ENCODE data around the gene NXN.
"Not testable (repeated sequence)": the region's sequence is repeated elsewhere in the genome, so short reads cannot be mapped to it uniquely, and the experiment has no call there.

NXN gene

DNA sequence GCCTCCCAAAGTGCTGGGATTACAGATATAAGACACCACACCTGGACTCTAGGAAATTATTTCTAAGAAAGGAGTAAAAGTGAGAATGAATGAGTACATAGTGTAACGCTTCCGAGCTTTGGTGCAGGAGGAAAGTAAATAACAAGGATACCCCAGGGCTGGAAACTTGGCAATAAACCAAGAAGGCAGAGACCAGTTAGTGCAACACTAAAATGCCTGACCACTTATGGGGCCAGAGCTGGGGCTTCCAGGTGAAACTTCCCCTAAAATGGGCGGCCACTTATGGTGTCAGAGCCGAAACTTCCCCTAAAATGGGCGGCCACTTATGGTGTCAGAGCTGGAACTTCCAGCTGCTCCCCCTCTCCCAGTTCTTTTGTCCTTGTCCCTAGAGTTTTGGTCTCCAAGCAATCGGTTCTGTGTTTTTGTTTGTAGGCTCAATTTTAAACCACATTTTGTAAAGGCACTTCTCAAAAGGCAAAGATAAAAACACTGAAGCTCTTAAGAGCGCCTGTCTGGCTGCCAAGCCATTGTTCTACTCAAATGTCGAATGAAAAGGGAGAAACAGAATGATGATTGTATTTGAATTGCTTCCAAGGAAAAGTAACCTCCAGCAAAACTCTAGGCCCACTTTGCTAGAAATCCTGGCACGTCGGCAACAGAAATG lies 63.9 kb downstream of the NXN start:
- DNase-seq: no peak

DNA sequence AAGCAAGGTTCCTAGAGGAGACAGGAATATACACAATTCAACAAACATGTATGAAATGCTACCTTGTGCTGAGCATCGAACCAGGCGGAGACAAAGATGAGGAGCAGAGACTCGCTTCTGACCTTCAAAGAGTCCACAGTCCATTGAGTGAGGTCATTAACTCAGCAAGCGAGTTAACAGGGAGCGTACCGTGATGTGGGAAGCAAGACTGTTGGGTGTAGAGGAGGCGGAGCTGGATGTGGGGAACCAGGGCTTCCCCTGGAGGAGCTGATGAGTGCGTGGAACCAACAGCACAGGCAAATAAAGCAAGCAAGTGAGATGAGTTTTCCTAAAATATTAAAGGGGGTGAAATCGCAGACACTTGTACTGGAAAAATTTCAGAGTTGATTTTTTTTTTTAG lies 65.0 kb downstream of the NXN start:
- no peak for DNase-seq

DNA sequence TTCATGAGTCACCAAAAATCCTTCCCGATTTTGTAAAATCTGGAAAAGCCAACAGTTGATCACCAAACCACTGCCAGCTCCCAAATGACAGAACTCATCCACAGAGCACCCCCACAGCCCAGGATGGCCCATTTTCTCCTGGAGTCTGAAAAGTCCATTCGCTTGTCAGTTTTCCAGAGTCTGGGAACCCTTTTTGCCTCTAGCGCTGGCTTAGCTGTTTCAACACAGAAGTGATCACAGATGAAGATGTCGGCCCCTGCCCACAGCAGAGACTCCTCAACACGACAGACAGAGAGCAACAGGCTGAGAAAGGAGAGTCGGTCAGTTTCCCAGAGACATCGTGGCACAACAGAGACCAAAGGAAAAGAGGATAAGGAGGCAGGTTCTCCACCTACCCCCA lies 66.4 kb downstream of the NXN start:
- no peak for DNase-seq

DNA sequence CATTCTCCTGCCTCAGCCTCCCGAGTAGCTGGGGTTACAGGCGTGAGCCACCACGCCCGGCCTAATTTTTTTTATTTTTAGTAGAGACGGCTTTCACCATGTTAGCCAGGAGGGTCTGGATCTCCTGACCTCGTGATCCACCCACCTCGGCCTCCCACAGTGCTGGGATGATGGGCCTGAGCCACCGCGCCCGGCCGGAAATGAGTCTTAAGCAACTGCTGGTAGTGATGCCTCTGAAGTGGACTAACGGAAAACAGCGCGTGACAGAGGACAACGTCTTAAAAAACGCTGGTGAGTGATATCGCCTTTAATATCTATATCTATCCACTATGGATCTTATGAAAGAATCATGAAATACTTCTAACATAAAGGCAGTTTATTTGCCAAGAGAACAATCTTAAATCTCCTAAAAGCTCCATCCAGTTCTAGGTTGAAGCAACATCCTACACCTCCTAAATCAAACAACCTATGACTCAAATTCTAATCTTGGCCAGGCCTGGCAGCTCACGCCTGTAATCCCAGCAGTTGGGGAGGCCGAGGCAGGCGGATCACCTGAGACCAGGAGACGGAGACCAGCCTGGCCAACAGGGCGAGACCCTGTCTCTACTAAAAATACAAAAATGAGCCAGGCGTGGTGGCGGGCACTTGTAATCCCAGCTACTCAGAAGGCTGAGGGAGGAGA lies 69.8 kb downstream of the NXN start:
- no peak for DNase-seq

DNA sequence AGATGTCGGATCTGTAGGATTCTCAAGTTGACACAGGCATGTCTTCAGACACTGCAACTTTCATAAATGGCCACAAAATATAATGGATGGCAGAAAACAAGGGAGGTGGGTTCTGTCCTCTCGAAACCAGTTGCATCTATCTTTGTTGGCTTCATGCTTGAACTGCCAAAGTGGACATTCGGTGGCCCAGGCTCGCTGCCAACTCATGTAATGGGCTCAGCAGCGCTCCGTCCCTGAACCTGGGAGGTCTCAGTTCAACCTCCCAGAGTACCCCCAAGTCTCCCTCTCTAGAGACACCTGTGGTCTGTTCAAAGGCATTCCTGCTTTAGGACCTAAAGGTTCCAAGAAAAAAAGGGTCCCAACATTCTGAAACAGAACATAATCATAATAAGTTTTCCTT lies 71.9 kb downstream of the NXN start:
- DNase-seq: no peak

DNA sequence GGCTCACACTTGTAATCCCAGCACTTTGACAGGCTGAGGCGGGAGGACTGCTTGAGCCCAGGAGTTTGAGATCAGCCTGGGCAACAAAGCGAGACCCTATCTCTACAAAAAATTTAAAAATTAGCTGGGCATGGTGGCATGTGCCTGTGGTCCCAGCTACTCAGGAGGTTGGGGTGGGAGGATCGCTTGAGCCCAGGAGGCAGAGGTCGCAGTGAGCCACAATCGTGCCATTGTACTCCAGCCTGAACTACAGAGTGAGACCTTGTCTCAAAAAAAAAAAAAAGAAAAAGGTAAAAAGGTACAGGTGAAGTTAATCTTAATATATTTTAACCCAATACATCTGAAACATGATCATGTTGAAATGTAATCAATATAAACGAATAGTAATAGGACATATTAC lies 73.9 kb downstream of the NXN start:
- DNase-seq: not testable (repeated sequence)

DNA sequence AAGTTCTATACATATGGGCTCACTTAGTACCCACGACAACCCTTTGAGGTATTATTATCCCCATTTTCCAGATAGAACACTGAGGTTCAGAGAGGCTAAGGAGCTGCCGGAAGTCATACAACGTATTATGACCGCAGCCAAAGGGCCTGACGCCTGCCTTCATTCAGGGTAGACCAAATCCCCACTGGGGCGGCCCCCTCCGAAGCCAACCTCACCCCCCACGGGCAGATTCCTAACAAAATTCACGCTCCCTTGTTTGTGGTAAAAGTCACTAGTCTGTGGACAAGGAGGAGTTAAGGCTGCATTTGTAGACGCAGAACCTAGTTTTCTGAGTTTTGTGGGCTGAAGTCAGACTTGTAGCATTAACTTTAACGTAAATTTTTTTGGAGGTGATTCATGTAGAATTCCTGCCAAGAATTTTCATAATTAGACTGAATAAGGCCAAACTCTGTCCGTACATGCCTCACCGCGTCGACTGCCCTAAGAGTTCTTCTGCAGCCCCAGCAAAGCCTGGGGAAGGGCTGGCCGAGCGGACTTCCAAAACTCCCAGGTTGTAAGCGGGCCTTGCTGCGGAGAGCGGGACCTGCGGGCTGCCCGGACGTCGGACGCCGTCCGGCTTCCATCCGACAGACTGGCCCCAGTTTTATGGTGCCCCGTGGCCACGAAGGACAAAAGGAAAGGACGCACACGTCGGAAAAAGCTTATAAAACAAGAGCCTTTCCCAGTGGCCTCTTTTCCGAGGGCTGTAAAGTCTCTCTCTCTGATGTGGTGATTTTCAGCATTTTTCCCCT lies 75.7 kb downstream of the NXN start:
- peak; percentile 92 for DNase-seq

DNA sequence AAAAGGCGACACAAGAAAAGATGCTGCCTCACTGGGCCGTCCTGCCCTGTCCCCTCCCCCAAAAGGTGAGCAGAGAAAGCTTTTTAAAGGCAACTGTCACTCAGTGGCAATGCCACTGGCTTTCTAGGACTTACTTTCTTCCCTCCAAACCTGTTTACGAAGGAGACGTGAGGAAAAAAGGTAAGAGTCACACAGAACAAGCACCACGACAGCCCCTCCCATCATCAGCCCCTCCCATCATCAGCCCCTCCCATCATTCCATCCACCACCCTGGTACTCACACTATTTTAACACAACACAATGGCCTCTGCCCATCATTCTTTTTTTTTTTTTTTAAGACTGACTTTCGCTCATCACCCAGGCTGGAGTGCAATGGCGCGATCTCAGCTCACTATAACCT lies 77.1 kb downstream of the NXN start:
- no peak for DNase-seq

DNA sequence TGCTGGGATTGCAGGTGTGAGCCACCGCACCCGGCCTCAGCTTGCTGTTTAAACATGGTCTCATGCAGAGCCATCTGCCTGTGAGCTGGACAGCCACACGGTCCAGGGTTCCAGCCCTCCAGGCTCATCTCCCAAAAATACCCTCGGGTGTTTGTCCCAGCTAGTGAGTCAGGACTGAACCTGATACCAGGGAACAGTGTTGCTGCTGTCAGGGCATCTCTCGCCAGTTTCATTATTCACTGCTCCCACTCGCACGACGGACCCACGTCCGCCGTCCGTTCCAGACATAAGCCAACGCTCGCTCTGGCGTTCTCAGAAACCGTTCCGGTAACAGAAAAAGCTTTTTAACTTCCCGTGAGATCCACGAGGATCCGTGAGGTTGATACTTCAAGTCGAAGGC lies 77.6 kb downstream of the NXN start:
- DNase-seq: no peak

DNA sequence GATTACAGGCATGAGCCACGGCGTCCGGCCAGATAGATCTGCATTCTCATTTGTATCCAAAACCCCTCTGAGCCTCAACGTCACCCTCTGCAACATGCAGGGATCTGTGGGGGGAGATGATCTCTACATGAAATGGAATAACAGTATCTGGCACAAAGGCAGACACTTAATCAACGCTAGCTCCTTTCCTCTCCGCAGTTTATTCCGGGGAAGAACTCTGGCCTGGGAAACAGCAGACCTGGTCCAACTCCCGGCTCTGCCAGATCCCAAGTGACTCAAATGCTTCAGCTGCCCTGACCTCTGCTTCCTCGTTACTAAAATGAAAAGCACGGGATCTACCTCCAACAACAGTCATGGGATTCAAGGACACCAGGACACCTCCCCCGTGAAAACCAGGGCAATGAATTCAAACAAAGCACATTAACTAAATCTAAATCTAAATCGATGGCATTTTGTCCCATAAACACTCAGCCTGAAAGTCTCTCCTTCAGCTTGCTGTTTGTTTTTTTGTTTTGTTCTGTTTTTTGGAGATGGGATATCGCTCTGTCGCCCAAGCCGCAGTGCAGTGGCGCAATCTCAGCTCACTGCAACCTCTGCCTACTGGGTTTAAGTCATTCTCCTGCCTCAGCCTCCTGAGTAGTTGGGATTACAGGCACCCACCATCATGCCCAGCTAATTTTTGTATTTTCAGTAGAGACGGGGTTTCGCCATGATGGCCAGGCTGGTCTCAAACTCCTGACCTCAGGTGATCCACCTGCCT lies 78.2 kb downstream of the NXN start:
- peak; percentile 70 for DNase-seq

DNA sequence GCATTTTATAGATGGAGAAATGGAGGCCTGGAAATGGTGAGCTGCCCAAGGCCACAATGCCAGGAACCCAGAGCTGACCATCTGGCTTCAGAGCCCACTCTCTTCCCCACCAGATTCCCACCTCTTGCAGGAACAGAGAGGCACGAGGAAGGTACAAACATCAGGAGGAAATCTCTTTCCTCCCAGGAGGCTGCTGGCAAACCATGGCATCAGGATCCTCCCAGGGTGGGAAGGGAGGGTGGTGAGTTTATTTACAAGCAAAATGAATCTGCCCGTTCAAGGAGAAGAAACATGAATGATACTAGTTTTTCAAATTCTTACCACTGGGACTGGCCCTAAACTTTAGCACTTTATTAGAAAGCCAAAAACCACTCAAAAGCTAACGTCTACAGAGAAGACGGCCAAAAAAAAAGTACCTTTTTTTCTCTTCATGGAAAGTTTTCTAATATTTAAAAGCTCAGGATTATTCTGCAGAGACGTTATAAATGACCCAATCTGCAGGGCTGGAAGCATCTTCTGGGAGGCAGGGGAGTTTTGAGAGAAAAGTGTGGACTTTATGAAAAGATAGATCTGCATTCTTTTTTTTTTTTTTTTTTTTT lies 79.1 kb downstream of the NXN start:
- DNase-seq: no peak

DNA sequence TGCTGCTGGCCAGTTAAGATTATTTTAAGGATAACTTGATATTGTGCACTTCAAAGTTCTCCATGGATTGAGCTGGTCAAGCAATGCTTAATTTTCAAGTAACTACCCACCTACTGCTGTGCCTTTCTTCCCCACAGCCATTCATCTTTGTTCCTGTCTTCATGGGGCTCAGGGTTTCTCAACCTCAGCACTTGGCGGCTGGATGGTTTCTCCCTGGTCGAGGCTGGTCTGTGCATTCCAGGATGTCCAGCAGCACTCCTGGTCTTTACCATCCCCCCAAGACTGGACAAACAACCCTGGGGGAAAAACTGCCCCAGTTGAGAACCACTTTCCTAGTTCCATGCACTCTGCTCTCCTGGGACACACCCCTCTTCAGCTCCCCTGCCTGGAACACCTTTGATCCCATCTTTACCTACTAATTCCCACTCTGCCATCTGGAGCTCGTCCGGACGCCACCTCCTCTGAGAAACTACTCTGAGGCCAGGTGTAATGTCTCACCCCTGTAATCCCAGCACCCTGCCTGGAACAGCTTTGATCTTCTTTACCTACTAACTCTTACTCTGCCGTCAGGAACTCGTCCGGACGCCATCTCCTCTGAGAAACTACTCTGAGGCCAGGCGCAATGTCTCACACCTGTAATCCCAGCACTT lies 81.5 kb downstream of the NXN start:
- DNase-seq: no peak

DNA sequence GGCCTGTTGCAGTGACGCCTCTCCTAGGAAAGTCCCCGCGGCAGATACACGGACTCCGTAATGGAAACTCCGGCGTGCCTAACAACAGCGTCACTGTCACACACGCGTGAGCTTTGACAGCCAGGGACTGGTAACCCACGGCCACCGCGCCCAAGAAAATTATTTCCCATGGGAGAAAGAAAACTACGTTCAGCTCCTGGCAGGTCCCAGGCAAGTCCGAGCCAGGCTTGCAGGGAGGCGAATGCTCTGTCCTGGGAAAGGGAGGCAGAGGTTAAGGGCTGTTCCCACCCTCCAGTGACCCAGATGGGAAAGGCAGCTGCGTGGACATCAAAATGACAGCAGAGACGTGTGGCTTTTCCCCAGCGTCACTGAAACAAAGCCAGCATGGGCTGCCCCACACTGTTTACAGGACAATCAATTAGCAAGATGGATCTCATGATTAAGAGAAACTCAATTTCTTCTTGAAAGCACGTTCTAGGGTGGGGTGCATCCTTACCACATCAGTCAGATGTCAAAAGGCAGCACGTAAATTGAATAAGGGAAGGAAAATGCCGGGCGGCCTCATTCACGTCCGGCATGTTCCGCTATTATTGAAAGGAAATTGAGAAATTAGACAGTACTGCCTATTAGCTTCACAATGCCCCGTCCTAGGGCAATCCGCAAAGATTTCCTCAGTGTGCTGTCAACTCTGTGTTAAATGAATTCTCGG lies 82.5 kb downstream of the NXN start:
- DNase-seq: no peak

DNA sequence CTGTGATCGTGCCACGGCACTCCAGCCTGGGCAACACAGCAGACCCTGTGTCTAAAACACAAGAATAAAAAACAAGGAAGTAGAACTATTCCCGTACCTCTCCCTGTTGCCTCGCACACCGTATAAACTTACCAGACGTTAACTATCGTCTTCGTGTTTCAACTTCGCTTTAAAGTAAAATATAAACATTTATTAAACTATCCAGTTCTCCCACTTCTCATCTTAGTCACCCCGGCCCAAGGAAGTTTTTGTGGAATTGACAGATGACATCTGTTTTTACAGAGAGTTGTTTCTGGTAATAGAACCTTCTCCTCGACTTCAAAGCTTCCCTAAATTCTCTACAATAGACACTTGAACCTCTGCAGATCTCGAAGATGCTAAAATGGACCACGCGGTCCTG lies 83.1 kb downstream of the NXN start:
- no peak for DNase-seq

DNA sequence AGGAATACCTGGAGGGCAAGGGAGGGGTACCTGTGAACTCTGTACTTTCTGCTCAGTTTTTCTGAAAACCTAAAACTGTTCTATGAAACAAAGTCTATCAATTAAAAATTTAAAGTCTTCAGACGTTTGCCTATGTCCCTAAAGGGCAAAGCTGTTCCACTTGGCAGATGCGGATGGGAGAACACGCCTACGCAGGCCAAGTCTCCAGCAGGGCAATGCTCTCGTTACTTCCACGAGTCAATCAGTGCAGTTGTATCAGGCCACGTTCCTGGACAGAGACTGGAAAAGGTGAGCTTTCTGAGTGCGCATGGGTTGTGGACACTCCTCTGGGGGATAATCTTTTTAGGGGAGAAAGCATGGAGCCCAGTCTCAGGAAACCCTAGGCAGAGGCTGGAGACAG lies 86.6 kb downstream of the NXN start:
- no peak for DNase-seq

DNA sequence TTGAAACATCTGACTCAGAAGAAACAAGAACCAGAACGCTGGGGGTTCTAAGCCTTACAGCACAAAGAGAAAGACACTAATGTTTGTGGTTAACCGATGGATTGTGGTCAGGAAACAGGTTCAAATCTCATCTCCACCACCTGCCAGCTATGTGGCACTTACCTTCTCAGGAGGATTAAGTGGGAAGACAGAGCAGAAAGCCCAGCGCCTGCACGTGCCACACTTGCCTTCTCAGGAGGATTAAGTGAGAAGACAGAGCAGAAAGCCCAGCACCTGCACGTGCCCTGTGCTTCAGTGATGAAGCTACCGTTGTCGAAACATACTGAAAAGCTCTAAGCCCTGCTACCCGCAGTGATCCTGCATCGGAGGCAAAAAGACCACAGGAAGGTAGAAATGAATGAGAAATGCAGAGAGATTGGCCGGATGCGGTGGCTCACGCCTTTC lies 90.6 kb downstream of the NXN start:
- no peak for DNase-seq

DNA sequence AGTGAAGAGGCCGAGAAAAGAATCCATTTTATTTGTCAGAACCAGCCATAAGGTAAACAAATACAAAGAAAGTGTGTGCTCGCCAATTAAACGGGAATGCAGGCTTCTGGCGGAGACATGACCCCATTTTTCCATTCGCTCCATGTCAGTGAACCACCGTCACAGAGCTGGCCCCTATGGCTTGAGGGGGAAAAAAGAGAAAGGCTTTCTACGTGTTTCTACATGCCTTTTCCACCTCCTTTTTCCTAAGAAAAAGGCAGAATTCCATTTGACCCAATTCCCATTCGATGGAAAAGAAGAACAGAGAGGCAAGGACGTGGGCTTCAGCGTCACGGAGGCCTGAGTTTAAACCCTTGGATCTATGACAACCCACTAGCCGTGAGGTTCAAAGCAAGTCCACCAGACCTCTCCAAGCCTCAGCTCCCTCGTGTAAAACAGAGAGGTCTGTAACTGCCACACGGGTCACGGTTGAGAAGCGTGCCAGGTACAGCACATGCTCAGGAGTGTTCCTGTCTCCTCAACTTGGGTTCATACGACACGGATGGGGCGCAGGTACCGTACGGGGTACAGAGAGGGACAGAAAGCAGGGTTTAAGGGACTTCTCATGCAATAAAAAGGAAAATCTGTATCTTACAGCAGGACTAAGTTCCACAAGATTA lies 91.9 kb downstream of the NXN start:
- no peak for DNase-seq

DNA sequence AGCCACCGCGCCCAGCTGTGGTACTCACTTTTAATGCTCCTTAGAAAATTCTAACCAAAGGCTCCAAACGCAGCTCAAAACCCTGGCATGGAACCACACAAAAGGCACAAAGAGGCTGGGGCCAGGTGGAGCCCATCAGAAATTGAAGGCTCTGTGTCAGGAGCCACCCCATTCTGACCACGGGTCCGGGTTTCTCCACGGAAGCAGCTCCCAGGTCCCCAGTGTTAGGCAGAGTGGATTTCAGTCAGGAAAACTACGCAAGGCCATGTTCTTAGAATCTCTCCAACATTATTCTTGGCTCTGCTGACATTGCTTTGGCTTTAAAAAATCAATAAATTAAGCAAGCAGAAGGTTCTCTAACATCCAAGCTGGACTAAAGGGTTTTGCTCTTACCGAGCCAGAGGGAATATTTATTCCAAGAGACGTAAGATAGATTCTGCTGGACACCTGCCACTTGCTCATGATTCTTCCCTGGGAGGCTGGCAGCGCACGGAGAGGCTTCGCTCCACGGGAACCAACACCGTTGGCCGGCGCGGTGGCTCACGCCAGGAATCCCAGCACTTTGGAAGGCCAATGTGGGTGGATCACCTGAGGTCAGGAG lies 93.5 kb downstream of the NXN start:
- DNase-seq: no peak

DNA sequence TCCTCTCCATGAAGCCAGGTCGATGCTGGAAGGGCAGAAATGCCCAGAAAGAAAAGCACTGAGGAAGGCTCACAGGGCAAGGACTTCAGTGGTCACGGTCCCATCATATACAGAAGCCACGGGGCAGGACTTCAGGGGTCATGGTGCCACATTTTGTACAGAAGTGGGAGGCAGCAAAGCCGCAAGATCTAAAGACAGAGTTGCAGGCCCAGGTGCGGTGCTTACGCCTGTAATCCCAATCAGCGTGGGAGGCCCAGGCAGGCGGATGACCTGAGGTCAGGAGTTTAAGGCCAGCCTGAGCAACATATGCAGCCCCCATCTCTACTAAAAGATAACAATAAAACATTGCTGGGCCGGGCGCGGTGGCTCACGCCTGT lies 96.0 kb downstream of the NXN start:
- no peak for DNase-seq

DNA sequence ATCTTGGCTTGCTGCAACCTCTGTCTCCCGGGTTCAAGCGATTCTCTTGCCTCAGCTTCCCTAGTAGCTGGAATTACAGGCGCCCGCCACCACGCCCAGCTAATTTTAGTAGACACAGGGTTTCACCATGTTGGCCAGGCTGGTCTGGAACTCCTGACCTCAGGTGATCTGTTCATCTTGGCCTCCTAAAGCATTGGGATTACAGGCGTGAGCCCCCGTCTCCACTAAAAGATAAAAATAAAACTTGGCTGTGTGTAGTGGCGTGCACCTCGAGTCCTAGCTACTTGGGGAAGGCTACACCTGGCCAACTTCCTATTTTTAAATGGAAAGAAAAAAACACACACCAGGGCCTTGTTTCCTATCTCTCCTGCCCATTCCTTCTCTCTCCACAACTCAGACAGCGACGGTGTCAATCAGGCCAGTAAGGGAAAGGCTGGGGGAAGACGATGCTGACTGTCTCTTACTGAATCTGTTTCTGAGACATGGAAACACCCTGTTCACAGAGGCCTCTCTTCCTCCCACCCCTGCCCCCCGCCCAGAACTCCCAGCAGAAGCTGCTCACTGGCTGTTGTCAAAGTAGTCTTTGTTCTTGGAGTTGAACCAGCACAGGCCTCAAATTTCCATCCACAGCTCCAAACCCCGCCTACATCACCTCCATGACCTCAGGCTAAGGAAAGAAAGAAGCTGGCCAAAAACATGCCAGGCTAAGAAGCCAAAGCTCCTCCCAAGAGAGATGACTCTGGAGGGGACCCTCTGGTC lies 96.6 kb downstream of the NXN start:
- DNase-seq: peak; percentile 24

Measured in HCEC 1CT (cell line).